PC-3 (cell line): Measurements from ENCODE around the gene RNF149. TPM values are rescaled to one million over a fixed set of nuclear protein-coding genes. Genes with fewer than 3 reads are reported as not detected.

ENCODE experiments used
- ATAC-seq: fragments of 200-7000 bp; cut with Tn5 transposase; 2 replicates; pipeline ENCODE4 v1.9.1; 2020; ENCODE audit warnings: mild to moderate bottlenecking, moderate library complexity
- BruUV-seq: library from RNA; stranded (reverse); fragments of 400-500 nt; replicated peaks from 2 replicates; lab custom pipeline; 2021; lab: Mats Ljungman, UMichigan
- CTCF ChIA-PET: fragments of 300-600 bp; sonication (Branson Sonifier 250); formaldehyde crosslinking; loops from one replicate; lab custom pipeline; 2022; ENCODE audit warnings: antibody characterized with exemption; lab: Charles Lee
- POLR2A ChIA-PET: fragments of 300-600 bp; sonication (Branson Sonifier 250); formaldehyde crosslinking; loops from one replicate; lab custom pipeline; 2022; ENCODE audit warnings: antibody characterized with exemption; ENCODE audit not compliant: unreplicated experiment; lab: Charles Lee
- DNase-seq: peaks from one replicate; pipeline ENCODE4 v3.0.0-alpha.2; 2015
- H2AFZ ChIP-seq: fragments of 300-600 bp; sonication (generic); 2 replicates; pipeline ENCODE4 v1.6.0; 2016; ENCODE audit warnings: antibody characterized with exemption, low read length
- H3F3A ChIP-seq: fragments of 300-600 bp; sonication (generic); one replicate; pipeline ENCODE4 v1.6.0; 2017; ENCODE audit warnings: antibody characterized with exemption, low read length, control low read depth, mild to moderate bottlenecking; ENCODE audit not compliant: unreplicated experiment
- H3K27ac ChIP-seq: fragments of 300-600 bp; sonication (generic); 2 replicates; pipeline ENCODE4 v1.5.1; 2016; ENCODE audit warnings: mild to moderate bottlenecking, low read length
- H3K27me3 ChIP-seq: fragments of 300-600 bp; sonication (generic); 2 replicates; pipeline ENCODE4 v1.6.1; 2016; ENCODE audit warnings: low read length, mixed read lengths
- H3K36me3 ChIP-seq: fragments of 300-600 bp; sonication (generic); 2 replicates; pipeline ENCODE4 v1.6.1; 2016; ENCODE audit warnings: low read depth, mixed run types, low read length, mixed read lengths
- H3K4me1 ChIP-seq: fragments of 300-600 bp; sonication (generic); 2 replicates; pipeline ENCODE4 v1.5.1; 2016; ENCODE audit warnings: low read length; ENCODE audit not compliant: insufficient read depth
- H3K4me2 ChIP-seq: fragments of 300-600 bp; sonication (generic); 2 replicates; pipeline ENCODE4 v1.6.0; 2016; ENCODE audit warnings: low read length
- H3K4me3 ChIP-seq: fragments of 300-600 bp; sonication (generic); 2 replicates; pipeline ENCODE4 v1.5.1; 2016; ENCODE audit warnings: mild to moderate bottlenecking, low read length, mixed read lengths
- H3K79me2 ChIP-seq: fragments of 300-600 bp; sonication (generic); 2 replicates; pipeline ENCODE4 v1.6.1; 2017; ENCODE audit warnings: low read length, mixed read lengths
- H3K9ac ChIP-seq: fragments of 300-600 bp; sonication (generic); 2 replicates; pipeline ENCODE4 v1.6.0; 2016; ENCODE audit warnings: mild to moderate bottlenecking, low read length
- H3K9me2 ChIP-seq: fragments of 300-600 bp; sonication (generic); replicated peaks from 2 replicates; pipeline ENCODE4 v1.6.1; 2016; ENCODE audit warnings: mixed run types, low read length, mixed read lengths
- H3K9me3 ChIP-seq: fragments of 300-600 bp; sonication (generic); 2 replicates; pipeline ENCODE4 v1.6.1; 2016; ENCODE audit warnings: low read length, mixed read lengths
- H4K20me1 ChIP-seq: fragments of 300-600 bp; sonication (generic); 2 replicates; pipeline ENCODE4 v1.6.1; 2016; ENCODE audit warnings: low read length, mixed read lengths
- CTCF ChIP-seq: fragments of 300-600 bp; sonication (generic); conservative IDR thresholded peaks from 2 replicates; pipeline ENCODE4 v1.5.1; 2017; ENCODE audit warnings: antibody characterized with exemption, low read depth, mild to moderate bottlenecking, low read length
- EZH2 ChIP-seq: fragments of 300-600 bp; sonication (generic); IDR thresholded peaks from one replicate; pipeline ENCODE4 v1.6.1; 2017; ENCODE audit warnings: antibody characterized with exemption, mild to moderate bottlenecking, low read length; ENCODE audit not compliant: unreplicated experiment
- EZH2phosphoT487 ChIP-seq: fragments of 300-600 bp; sonication (generic); IDR thresholded peaks from 2 replicates; pipeline ENCODE4 v1.6.1; 2018; ENCODE audit warnings: mild to moderate bottlenecking, antibody characterized with exemption, low read length, borderline replicate concordance
- intact Hi-C: fragments of 100-400 bp; cut with micrococcal nuclease; formaldehyde crosslinking; loops from 2 replicates; pipeline ENCODE4 v1.9.0; 2023
- total RNA-seq: library from RNA; depleted of rRNA; stranded (reverse); fragments of >200 nt; gene quantifications from 2 replicates; pipeline ENCODE4 v1.2.3, GENCODE V29; 2014

Gene RNF149
- total RNA-seq, 1 experiment from 2014 or later = 47.3 TPM

- H3F3A ChIP-seq = no peaks in the 10 kb centered on the region
- no peak overlapping the region for H2AFZ ChIP-seq
- no peaks in the 10 kb centered on the region for H3K9me2 ChIP-seq
- H3K9ac ChIP-seq = no peak overlapping the region
- H3K4me2 ChIP-seq = no peak overlapping the region
- peaks cover 11% of the 10 kb centered on the region for H3K79me2 ChIP-seq
- no peaks in the 10 kb centered on the region for H3K9me3 ChIP-seq
- no peak overlapping the region for H3K27ac ChIP-seq
- peaks cover 8% of the 10 kb centered on the region; the same call in 1 of the 2 replicates for H3K4me1 ChIP-seq
- ChIA-PET POLR2A (no interaction called here), CTCF (no interaction called here)
- no TSS peak for BruUV-seq
- H3K27me3 ChIP-seq = no peaks in the 10 kb centered on the region
- no peaks in the 10 kb centered on the region for H4K20me1 ChIP-seq
- peaks cover 68% of the 10 kb centered on the region for H3K36me3 ChIP-seq
- no peak overlapping the region for H3K4me3 ChIP-seq
- ATAC-seq = no peak
- no peak for TF ChIP-seq CTCF
- no peak for TF ChIP-seq EZH2
- TF ChIP-seq EZH2phosphoT487 = no peak
- no peak for DNase-seq
- intact Hi-C loops = loop anchor here (10.0 kb wide), 1 partner anchor 112 kb away; the partner anchor contains the start of gene CREG2
Observed at GRCh38 chr2:101273056-101273455, 35.4 kb downstream of the RNF149 start.

- H3F3A ChIP-seq = no peaks in the 10 kb centered on the region
- DNase-seq = no peak
- H3K79me2 ChIP-seq = peaks cover 11% of the 10 kb centered on the region
- ChIA-PET POLR2A (no interaction called here), CTCF (no interaction called here)
- intact Hi-C loops = loop anchor here (10.0 kb wide), 1 partner anchor 113 kb away; the partner anchor contains the start of gene CREG2
- peaks cover 63% of the 10 kb centered on the region for H3K36me3 ChIP-seq
- H3K27me3 ChIP-seq = no peaks in the 10 kb centered on the region
- no peak overlapping the region for H2AFZ ChIP-seq
- no peaks in the 10 kb centered on the region for H3K9me2 ChIP-seq
- no peaks in the 10 kb centered on the region for H4K20me1 ChIP-seq
- peaks cover 3% of the 10 kb centered on the region; the same call in 1 of the 2 replicates for H3K4me1 ChIP-seq
- H3K27ac ChIP-seq = no peak overlapping the region
- no peak overlapping the region for H3K9ac ChIP-seq
- no peak overlapping the region for H3K4me3 ChIP-seq
- no peak for TF ChIP-seq CTCF
- TF ChIP-seq EZH2phosphoT487 = no peak
- ATAC-seq = no peak
- H3K4me2 ChIP-seq = no peak overlapping the region
- no peaks in the 10 kb centered on the region for H3K9me3 ChIP-seq
- BruUV-seq = no TSS peak
Observed at GRCh38 chr2:101272045-101272784, 36.3 kb downstream of the RNF149 start.

GRCh38 chr2:101270700-101271259 lies 37.7 kb downstream of the RNF149 start:
- H3K4me3 ChIP-seq = no peak overlapping the region
- H3K9ac ChIP-seq = no peak overlapping the region
- no peaks in the 10 kb centered on the region for H3K9me3 ChIP-seq
- H3K27me3 ChIP-seq = no peaks in the 10 kb centered on the region
- ChIA-PET CTCF (no interaction called here), POLR2A (interaction anchor here (0.5 kb wide), 1 partner anchor 10 kb away, joined by 3 read pairs; no protein-coding TSS in a partner anchor)
- ATAC-seq (no peak), DNase-seq (no peak)
- H3F3A ChIP-seq = no peaks in the 10 kb centered on the region
- H3K4me1 ChIP-seq = peaks cover 5% of the 10 kb centered on the region; the same call in 1 of the 2 replicates
- intact Hi-C loops = loop anchor here (10.0 kb wide), 1 partner anchor 114 kb away; the partner anchor contains the start of gene CREG2
- no peak overlapping the region for H2AFZ ChIP-seq
- no TSS peak for BruUV-seq
- H3K4me2 ChIP-seq = no peak overlapping the region
- H3K36me3 ChIP-seq = peaks cover 54% of the 10 kb centered on the region
- H4K20me1 ChIP-seq = no peaks in the 10 kb centered on the region
- H3K9me2 ChIP-seq = no peaks in the 10 kb centered on the region
- no peak overlapping the region for H3K27ac ChIP-seq
- H3K79me2 ChIP-seq = 0 out of 2 replicates have a peak, but pooled peaks cover 2% of the 10 kb centered on the region
- TF ChIP-seq EZH2 (no peak), CTCF (no peak), EZH2phosphoT487 (no peak)
